Endothelial cell of umbilical vein (primary cell): ENCODE results near the gene PALMD. TPM values are rescaled to one million over a fixed set of nuclear protein-coding genes. Genes with fewer than 3 reads are reported as not detected.

ENCODE experiments used
- BruUV-seq: library from RNA; stranded (reverse); fragments of 400-500 nt; replicated peaks from 2 replicates; lab custom pipeline; 2021; lab: Mats Ljungman, UMichigan
- CTCF ChIA-PET: fragments of 300-600, 350-600 bp; sonication (Branson Sonifier 250); formaldehyde crosslinking; loops from one replicate; lab custom pipeline; 2021; ENCODE audit warnings: antibody characterized with exemption, inconsistent platforms; lab: Charles Lee
- POLR2A ChIA-PET: fragments of 300-600, 350-600 bp; sonication (Branson Sonifier 250); formaldehyde crosslinking; loops from one replicate; lab custom pipeline; 2021; ENCODE audit warnings: antibody characterized with exemption, inconsistent platforms; lab: Charles Lee
- DNase-seq: peaks from one replicate; pipeline ENCODE4 v3.0.0-alpha.2; 2011; ENCODE audit warnings: low read depth, low spot score
- FAIRE-seq: peaks from 2 replicates; lab custom pipeline; 2011; peaks lifted over from hg19 to GRCh38; lab: Jason Lieb, UNC
- H2AFZ ChIP-seq: 2 replicates; pipeline ENCODE4 v1.6.0; 2012; ENCODE audit warnings: low read depth, low read length, control low read depth, inconsistent platforms
- H3K27ac ChIP-seq: 2 replicates; pipeline ENCODE4 v1.5.1; 2011; ENCODE audit warnings: low read depth, mild to moderate bottlenecking, control low read depth, low read length, moderate library complexity; ENCODE audit not compliant: insufficient read depth
- H3K27me3 ChIP-seq, 2 experiments: 2 replicates each; pipeline versions ENCODE4 v1.6.0 to v1.6.1; 2011; ENCODE audit warnings: low read length in 2 of 2, mixed read lengths in 1 of 2; ENCODE audit not compliant: control insufficient read depth in 2 of 2, insufficient read depth in 2 of 2
- H3K36me3 ChIP-seq, 2 experiments: 2 replicates in 1 of 2; 3 replicates in 1 of 2; pipeline ENCODE4 v1.5.1; 2011; ENCODE audit warnings: low read length in 2 of 2, mild to moderate bottlenecking in 1 of 2, moderate library complexity in 1 of 2; ENCODE audit not compliant: control insufficient read depth in 2 of 2, insufficient read depth in 2 of 2; ENCODE audit errors: extremely low read depth in 1 of 2
- H3K4me1 ChIP-seq: 3 replicates; pipeline ENCODE4 v1.5.1; 2011; ENCODE audit warnings: mild to moderate bottlenecking, low read length; ENCODE audit not compliant: control insufficient read depth, insufficient read depth; ENCODE audit errors: extremely low read depth
- H3K4me2 ChIP-seq: 2 replicates; pipeline ENCODE4 v1.6.1; 2011; ENCODE audit warnings: low read length, control low read depth, mixed read lengths; ENCODE audit not compliant: insufficient read depth
- H3K4me3 ChIP-seq, 3 experiments: fragments of 200-600 bp in 1 of 3; sonication (generic), shearing (Covaris generic) in 1 of 3; replicated peaks in 1 of 3; 2 replicates each; pipeline ENCODE4 v1.5.1; 2011 to 2016; ENCODE audit warnings: control low read depth in 3 of 3, low read length in 3 of 3, mild to moderate bottlenecking in 2 of 3, inconsistent platforms in 1 of 3, low read depth in 1 of 3, moderate library complexity in 1 of 3; ENCODE audit not compliant: insufficient read depth in 1 of 3
- H3K79me2 ChIP-seq: 2 replicates; pipeline ENCODE4 v1.6.0; 2012; ENCODE audit warnings: low read length, inconsistent platforms; ENCODE audit not compliant: control insufficient read depth, insufficient read depth
- H3K9ac ChIP-seq: replicated peaks from 2 replicates; pipeline ENCODE3; 2011; ENCODE audit warnings: low read length, control low read depth; ENCODE audit not compliant: insufficient read depth; ENCODE audit errors: extremely low read depth
- H3K9me1 ChIP-seq: replicated peaks from 3 replicates; pipeline ENCODE4 v1.6.0; 2011; ENCODE audit warnings: mild to moderate bottlenecking, low read length; ENCODE audit not compliant: control insufficient read depth, insufficient read depth; ENCODE audit errors: extremely low read depth
- H3K9me3 ChIP-seq: replicated peaks from 2 replicates; pipeline ENCODE4 v1.5.1; 2012; ENCODE audit warnings: low read length, inconsistent platforms; ENCODE audit not compliant: control insufficient read depth, insufficient read depth
- H4K20me1 ChIP-seq: replicated peaks from 2 replicates; pipeline ENCODE3; 2011; ENCODE audit warnings: mild to moderate bottlenecking, low read length; ENCODE audit not compliant: control insufficient read depth, insufficient read depth; ENCODE audit errors: extremely low read depth
- CTCF ChIP-seq, 2 donors: IDR thresholded peaks; 1 replicate in 1 of 2; 2 replicates in 1 of 2; pipeline ENCODE4 v1.5.1; 2011; ENCODE audit warnings: low read length in 2 of 2, mild to moderate bottlenecking in 2 of 2, moderate library complexity in 2 of 2, control low read depth in 1 of 2, inconsistent platforms in 1 of 2, low read depth in 1 of 2; ENCODE audit not compliant: insufficient read depth in 1 of 2; ENCODE audit errors: extremely low read depth in 1 of 2
- EZH2 ChIP-seq: IDR thresholded peaks from 2 replicates; pipeline ENCODE4 v1.6.1; 2012; ENCODE audit warnings: borderline replicate concordance, low read depth, mild to moderate bottlenecking, moderate library complexity, low read length, inconsistent platforms; ENCODE audit not compliant: severe bottlenecking
- JUN ChIP-seq: IDR thresholded peaks from 2 replicates; pipeline ENCODE4 v1.6.1; 2011; ENCODE audit warnings: borderline replicate concordance, low read depth; ENCODE audit not compliant: insufficient read length, insufficient read depth
- MAX ChIP-seq: IDR thresholded peaks from 2 replicates; pipeline ENCODE4 v1.6.1; 2011; ENCODE audit not compliant: insufficient read depth, insufficient read length
- MYC ChIP-seq: IDR thresholded peaks from one replicate; pipeline ENCODE4 v1.6.1; 2011; ENCODE audit warnings: mild to moderate bottlenecking, low read depth, low read length
- POLR2A ChIP-seq: IDR thresholded peaks from 2 replicates; pipeline ENCODE4 v1.6.1; 2012; ENCODE audit warnings: low read depth, mild to moderate bottlenecking, control low read depth, low read length
- POLR2AphosphoS5 ChIP-seq: IDR thresholded peaks from 2 replicates; pipeline ENCODE4 v1.6.1; 2012; ENCODE audit warnings: low read depth, mild to moderate bottlenecking, control low read depth, low read length, moderate library complexity; ENCODE audit not compliant: insufficient read depth
- dilution Hi-C: fragments of 300-500 bp; cut with MboI; formaldehyde crosslinking; loops from one replicate; pipeline ENCODE4 v1.15.0; 2019; ENCODE audit warnings: low sequenced_read_pairs; ENCODE audit not compliant: extremely low pct_ligation_motif_present
- intact Hi-C: fragments of 100-400 bp; cut with micrococcal nuclease; formaldehyde crosslinking; loops from one replicate; pipeline ENCODE4 v1.10.0; 2022
- polyA plus RNA-seq, 4 experiments: library from polyadenylated mRNA; depleted of rRNA in 3 of 4; stranded (reverse) in 3 of 4; unstranded in 1 of 4; fragments of >200 nt; gene quantifications; 2 replicates each; pipeline versions ENCODE4 v1.2.1 to v1.2.3, GENCODE V29; 2011 to 2012; ENCODE audit warnings: missing spikeins in 1 of 4
- total RNA-seq: library from RNA; stranded (reverse); gene quantifications from 2 replicates; pipeline ENCODE4 v1.2.3, GENCODE V29; 2021

The PALMD gene
- total and polyA plus RNA-seq, 2 donors (not counting 3 experiments of a cell fraction or from before 2014, with no cell fraction given), result 52.6 to 137 TPM

DNA sequence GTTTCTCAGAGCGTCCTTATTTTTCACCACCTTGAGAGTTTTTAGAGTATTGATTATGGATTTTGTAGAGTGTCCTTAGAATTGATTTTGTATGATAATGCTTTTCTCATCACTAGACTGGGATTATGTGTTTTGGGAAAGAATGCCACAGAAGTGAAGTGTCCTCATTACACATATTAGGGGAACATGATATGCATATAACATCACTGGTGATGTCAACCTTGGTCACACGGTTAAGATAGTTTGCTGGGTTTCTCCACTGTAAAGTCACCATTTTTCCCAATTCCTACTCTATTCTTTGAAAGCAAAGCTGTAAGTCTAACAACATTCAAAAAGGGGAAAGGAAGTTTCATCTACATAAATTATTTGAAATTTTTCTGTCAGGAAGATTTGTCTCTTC lies 39.6 kb upstream of the PALMD start:
- dilution Hi-C loops, result no loop called here

More for the DNA sequence above, 39.6 kb upstream of the PALMD start:
- H3K36me3 ChIP-seq, result no peaks in the 10 kb centered on the region
- no peaks in the 10 kb centered on the region for H4K20me1 ChIP-seq
- H3K4me1 ChIP-seq, result peaks cover 27% of the 10 kb centered on the region
- no peaks in the 10 kb centered on the region for H3K9me3 ChIP-seq
- intact Hi-C loops, result no loop called here
- H3K27ac ChIP-seq, result no peak overlapping the region
- FAIRE-seq (no peak), DNase-seq (no peak)
- CTCF ChIA-PET, result no interaction called here
- H3K4me3 ChIP-seq, result no peak overlapping the region
- POLR2A ChIA-PET, result no interaction called here
- H2AFZ ChIP-seq, result no peak overlapping the region
- H3K9ac ChIP-seq, result no peak overlapping the region
- no peaks in the 10 kb centered on the region for H3K79me2 ChIP-seq
- H3K27me3 ChIP-seq, result no peaks in the 10 kb centered on the region
- no TSS peak for BruUV-seq
- H3K9me1 ChIP-seq, result no peaks in the 10 kb centered on the region
- no peak overlapping the region for H3K4me2 ChIP-seq
- TF ChIP-seq MAX, result no peak
- TF ChIP-seq MYC, result no peak
- no peak for TF ChIP-seq POLR2AphosphoS5
- TF ChIP-seq EZH2, result no peak
- no peak for TF ChIP-seq JUN
- TF ChIP-seq CTCF (IDR thresholded peaks at IDR 0.05; ENCODE audit: extremely low read depth in 1 of 2, insufficient read depth in 1 of 2, low read depth in 1 of 2, low read length in 2 of 2), result no peak
- no peak for TF ChIP-seq POLR2A
